Activated naive CD8-positive, alpha-beta T cell treated with anti-CD3 and anti-CD28 coated beads, Interleukin-2, amount 10 ng/mL, durations not matched to agents 7 days and 5 days (primary cell): ENCODE results near the gene MIGA2. TPM values are rescaled to one million over a fixed set of nuclear protein-coding genes. Genes with fewer than 3 reads are reported as not detected.
A peak's percentile ranks its signal among the peaks of the same experiment; 100 is the strongest.

Source experiments
- ATAC-seq: fragments of 150-1000 bp; cut with Tn5 transposase; one replicate; pipeline ENCODE4 v1.10.0; 2021; ENCODE audit warnings: low read depth, moderate library complexity
- POLR2A ChIA-PET: fragments of 350-600 bp; sonication (Branson Sonifier 250); formaldehyde crosslinking; loops from one replicate; lab custom pipeline; 2021; ENCODE audit warnings: antibody characterized with exemption; lab: Charles Lee
- DNase-seq: peaks from one replicate; pipeline ENCODE4 v3.0.0; 2021
- H3K27ac Mint-ChIP-seq: one replicate; pipeline ENCODE4 v1.8.0; 2022; ENCODE audit warnings: mild to moderate bottlenecking, mixed read lengths
- H3K27me3 Mint-ChIP-seq: one replicate; pipeline ENCODE4 v1.8.0; 2022; ENCODE audit warnings: mild to moderate bottlenecking, moderate library complexity, mixed read lengths
- H3K36me3 Mint-ChIP-seq: one replicate; pipeline ENCODE4 v1.8.0; 2021; ENCODE audit warnings: mild to moderate bottlenecking, mixed read lengths
- H3K4me1 Mint-ChIP-seq: one replicate; pipeline ENCODE4 v1.8.0; 2021; ENCODE audit warnings: mixed read lengths
- H3K4me3 Mint-ChIP-seq: one replicate; pipeline ENCODE4 v1.8.0; 2022; ENCODE audit warnings: mild to moderate bottlenecking, moderate library complexity, mixed read lengths
- H3K9me3 Mint-ChIP-seq: one replicate; pipeline ENCODE4 v1.8.0; 2021; ENCODE audit warnings: mixed read lengths
- total RNA-seq, 2 experiments: library from RNA; stranded (reverse); gene quantifications; one replicate each; pipeline ENCODE4 v1.2.3, GENCODE V29; 2021

The MIGA2 gene
- total RNA-seq, 2 experiments from 2014 or later, result 62.1 to 66.0 TPM

DNA sequence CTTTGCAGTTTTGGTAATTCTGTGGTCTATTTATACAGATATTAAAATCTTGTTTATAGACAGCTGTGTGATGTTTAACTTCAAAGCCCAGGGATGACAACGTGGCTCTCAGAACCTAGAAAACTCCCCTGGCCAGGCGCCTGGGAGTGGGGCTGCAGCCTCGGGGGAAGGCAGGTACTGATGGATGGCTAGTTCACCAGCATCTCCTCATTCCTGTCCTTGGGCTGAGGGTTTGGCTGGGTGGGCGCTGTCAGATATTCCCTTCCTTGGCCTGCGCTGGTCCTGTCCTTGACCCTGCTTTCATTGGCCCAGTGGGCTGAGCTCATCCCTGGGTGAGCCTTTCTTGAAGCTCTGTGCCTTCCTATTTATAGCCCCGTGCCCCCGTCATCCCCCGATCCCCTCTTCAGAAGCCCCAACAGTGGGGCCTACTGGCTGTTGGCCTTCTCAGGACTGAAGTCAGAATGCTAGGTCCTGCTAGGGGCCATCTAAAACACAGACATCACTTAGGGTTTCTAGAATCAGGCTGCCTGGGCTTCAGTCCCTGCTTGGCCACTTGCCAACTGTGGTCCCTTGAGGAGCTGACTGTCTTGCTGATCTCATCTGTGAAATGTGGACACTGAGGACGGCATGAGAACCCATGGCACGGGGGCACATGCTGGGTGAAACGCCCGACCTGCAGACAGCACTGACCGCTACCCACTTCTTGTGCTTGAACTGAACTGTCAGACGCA is 29.2 kb upstream of the MIGA2 start:
- H3K27ac Mint-ChIP-seq, result no peak overlapping the region
- peaks cover 2% of the 10 kb centered on the region for H3K36me3 Mint-ChIP-seq
- no peaks in the 10 kb centered on the region for H3K27me3 Mint-ChIP-seq
- no peak for DNase-seq
- no peak for ATAC-seq
- H3K4me3 Mint-ChIP-seq, result no peak overlapping the region
- peaks cover 3% of the 10 kb centered on the region for H3K4me1 Mint-ChIP-seq
- H3K9me3 Mint-ChIP-seq, result no peaks in the 10 kb centered on the region
- POLR2A ChIA-PET, result interaction anchor here (0.7 kb wide), 1 partner anchor 122 kb away, joined by 3 read pairs; no protein-coding TSS in a partner anchor

DNA sequence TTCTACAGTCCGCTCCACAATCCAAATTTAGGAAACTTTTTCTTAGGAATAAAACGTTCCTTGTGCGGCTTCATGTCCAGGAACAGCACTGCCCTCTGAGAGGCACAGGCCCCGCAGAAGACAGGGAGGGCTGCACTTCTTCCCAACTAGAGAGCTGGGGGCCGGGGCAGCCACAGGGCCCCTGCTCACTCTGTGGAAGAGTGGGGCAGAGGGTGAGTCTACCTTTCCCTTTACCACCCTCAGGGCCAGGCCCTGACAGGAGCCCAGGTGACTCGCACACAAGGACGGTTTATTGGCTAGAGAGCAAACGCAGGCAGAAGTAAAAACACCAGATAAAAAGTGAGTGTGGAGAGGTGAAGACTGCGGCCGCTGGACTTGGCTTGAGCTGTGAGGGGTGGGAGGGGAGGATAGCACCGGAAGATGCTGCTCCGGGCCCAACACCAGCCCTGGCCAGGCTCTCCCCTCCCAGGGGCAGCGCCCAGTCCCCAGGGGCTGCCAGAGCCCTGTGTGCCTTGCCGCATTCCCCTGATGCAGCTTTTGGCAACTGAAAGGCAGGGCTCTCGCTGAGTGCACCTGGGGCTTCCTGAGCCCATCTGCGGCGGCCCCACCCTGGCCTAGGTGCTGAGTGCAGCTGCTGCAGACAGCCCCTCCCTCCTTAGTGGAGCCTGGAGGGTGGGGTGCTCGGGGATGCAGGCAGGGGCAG is 28.5 kb upstream of the MIGA2 start:
- peaks cover 3% of the 10 kb centered on the region for H3K4me1 Mint-ChIP-seq
- ATAC-seq (no peak), DNase-seq (no peak)
- POLR2A ChIA-PET, result interaction anchor here (0.7 kb wide), 1 partner anchor 123 kb away, joined by 3 read pairs; no protein-coding TSS in a partner anchor
- no peak overlapping the region for H3K4me3 Mint-ChIP-seq
- no peak overlapping the region for H3K27ac Mint-ChIP-seq
- peaks cover 3% of the 10 kb centered on the region for H3K36me3 Mint-ChIP-seq
- no peaks in the 10 kb centered on the region for H3K9me3 Mint-ChIP-seq
- H3K27me3 Mint-ChIP-seq, result no peaks in the 10 kb centered on the region

DNA sequence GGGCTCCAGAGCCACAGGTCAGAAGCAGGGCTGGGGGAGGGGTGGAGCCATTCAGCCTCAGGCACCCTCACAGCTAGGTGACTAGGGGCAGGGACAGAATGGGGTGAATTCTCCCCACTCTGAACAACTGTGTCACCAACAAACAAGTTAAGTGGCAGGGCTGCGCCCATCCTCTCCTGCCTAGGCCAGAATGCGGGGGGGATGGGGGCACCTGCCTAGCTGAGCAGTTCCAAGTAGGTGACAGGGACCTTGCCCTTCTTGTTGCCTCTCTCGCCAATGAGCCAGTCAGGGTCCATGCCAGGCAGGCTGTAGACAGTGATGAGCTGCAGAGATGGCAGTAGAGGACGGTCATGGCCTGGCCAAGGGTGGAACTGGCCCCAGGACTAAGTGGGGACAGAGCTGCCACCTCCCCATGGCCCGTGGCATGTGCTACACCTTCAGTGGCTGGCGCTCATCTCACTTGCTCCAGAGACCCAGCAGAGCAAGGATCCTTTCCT is 27.9 kb upstream of the MIGA2 start:
- DNase-seq (no peak), ATAC-seq (no peak)
- POLR2A ChIA-PET, result no interaction called here
- Mint-ChIP-seq H3K27ac (no peak overlapping the region), H3K27me3 (no peaks in the 10 kb centered on the region), H3K9me3 (no peaks in the 10 kb centered on the region), H3K4me1 (peaks cover 3% of the 10 kb centered on the region), H3K36me3 (peaks cover 3% of the 10 kb centered on the region), H3K4me3 (no peak overlapping the region)

DNA sequence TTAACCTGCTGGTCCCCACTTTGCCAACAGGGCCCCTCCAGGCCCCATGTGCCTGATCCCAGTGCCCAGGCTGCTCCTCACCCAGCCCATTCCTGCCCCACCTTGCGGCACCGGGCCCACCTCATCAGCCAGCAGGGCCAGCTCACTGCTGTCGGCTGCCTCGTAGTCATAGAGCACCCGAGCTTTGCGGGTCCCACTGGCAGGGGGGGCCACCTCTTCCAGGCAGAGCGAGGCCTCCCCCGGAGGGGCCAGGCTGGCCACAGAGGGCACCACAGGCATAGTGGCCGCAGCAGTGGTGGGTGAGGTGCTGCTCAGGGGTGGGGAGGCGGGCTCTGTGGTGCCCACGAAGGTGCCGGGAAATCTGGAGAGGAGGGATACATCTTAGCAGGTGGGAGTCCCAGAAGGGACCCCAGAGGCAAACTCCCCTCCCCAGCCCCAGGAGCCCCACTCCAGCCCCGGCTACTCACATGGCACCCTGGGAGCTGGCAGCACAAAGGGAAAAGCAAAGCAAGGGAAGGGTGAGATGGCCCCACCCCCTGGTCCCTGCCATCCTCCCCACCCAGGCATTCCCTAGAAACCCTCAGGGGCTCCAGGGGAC is 27.3 kb upstream of the MIGA2 start:
- DNase-seq, result no peak
- Mint-ChIP-seq H3K4me1 (peaks cover 3% of the 10 kb centered on the region), H3K27ac (no peak overlapping the region), H3K9me3 (no peaks in the 10 kb centered on the region), H3K4me3 (no peak overlapping the region), H3K27me3 (no peaks in the 10 kb centered on the region), H3K36me3 (peaks cover 3% of the 10 kb centered on the region)
- POLR2A ChIA-PET, result no interaction called here
- no peak for ATAC-seq

DNA sequence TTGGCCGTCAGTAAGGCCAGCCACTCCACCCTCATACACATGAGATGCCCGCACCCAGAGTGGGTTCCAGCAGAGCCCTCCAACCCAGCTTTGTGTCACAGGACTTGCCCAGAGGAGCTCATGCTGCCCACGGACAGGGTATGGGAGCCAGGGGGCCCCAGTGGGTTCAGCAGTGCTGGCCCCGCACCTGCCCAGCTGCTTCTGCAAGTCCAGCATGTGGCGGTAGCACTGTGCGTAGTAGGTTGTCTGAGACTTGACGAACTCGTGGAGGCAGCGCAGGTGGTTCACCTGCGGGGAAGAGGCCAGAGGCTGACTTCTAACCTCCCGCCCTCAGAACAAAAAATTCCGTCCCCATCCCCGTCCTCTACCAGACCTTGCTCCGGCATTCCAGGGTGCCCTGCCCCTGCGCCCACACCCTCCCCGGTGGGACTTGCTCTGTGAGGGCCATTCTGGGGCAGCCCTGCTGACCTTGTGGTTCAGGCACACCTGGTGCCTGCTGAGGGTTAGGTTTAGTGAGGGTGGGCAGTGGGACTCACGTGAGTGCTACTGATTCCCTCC is 26.8 kb upstream of the MIGA2 start:
- Mint-ChIP-seq H3K27ac (no peak overlapping the region), H3K9me3 (no peaks in the 10 kb centered on the region)

DNA sequence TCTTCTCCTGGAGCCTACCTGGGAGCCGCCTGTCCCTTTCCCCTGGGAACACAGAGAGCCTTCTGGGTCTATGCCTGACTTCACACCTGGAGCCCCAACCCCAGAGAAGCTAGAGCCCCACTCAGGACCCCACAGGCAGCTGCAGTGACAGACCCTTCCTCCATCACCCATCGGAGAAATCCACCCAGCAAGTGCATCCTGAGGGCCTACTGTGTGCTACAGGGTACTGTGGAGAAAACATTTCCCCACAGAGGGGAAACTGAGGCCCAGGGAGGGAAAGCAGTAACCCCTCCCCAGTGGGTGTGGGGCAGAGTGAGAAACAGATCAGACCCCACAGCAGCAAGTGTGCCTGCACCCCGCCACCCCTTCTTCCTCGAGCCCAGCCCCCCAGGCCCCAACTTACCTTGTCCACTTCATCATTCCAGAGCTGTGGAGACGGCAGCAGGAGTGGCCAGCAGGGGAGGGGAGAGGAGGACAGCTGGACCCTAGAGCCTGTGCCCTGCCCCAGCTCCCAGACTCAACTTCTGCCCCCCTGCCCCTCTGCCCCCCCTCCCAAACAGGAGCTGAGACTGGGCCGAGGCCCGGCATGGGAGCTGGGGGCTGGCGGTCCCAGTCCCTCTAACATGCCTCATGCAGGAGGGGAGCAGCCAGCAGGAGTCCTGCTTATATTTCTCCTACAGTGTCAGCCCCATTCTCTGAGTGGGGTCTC is 26.0 kb upstream of the MIGA2 start:
- H3K4me3 Mint-ChIP-seq, result no peak overlapping the region
- H3K36me3 Mint-ChIP-seq, result peaks cover 6% of the 10 kb centered on the region
- POLR2A ChIA-PET, result no interaction called here
- no peaks in the 10 kb centered on the region for H3K27me3 Mint-ChIP-seq
- DNase-seq (no peak), ATAC-seq (no peak)
- no peak overlapping the region for H3K27ac Mint-ChIP-seq
- H3K4me1 Mint-ChIP-seq, result peaks cover 3% of the 10 kb centered on the region
- H3K9me3 Mint-ChIP-seq, result no peaks in the 10 kb centered on the region

More for the DNA sequence above, 26.8 kb upstream of the MIGA2 start:
- Mint-ChIP-seq H3K36me3 (peaks cover 6% of the 10 kb centered on the region), H3K4me1 (peaks cover 3% of the 10 kb centered on the region), H3K27me3 (no peaks in the 10 kb centered on the region), H3K4me3 (no peak overlapping the region)
- POLR2A ChIA-PET, result no interaction called here
- DNase-seq (no peak), ATAC-seq (no peak)

DNA sequence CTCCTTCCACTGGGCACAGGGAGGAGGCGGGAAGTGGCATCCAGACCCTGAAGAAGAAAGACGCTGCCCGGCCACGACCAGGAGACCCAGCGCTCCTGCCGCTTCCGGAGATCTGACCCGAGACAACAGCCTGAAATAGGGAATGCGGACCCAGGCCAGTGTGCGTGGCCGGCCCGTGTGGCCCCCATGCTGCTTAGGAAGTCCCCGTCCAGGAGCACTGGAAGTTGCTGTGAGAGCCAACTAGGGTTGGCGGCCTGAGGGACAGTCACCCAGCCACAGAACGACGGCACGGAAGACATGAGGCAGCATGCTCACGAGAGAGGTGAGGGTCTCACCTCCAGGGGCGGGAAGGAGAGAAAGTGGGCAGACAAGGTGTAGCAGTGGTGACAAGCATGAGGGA is 25.3 kb upstream of the MIGA2 start:
- ATAC-seq, result no peak
- H3K4me1 Mint-ChIP-seq, result peaks cover 3% of the 10 kb centered on the region
- no peak overlapping the region for H3K4me3 Mint-ChIP-seq
- H3K36me3 Mint-ChIP-seq, result peaks cover 6% of the 10 kb centered on the region
- H3K27me3 Mint-ChIP-seq, result no peaks in the 10 kb centered on the region
- H3K27ac Mint-ChIP-seq, result no peak overlapping the region
- POLR2A ChIA-PET, result no interaction called here
- no peaks in the 10 kb centered on the region for H3K9me3 Mint-ChIP-seq
- DNase-seq, result no peak

DNA sequence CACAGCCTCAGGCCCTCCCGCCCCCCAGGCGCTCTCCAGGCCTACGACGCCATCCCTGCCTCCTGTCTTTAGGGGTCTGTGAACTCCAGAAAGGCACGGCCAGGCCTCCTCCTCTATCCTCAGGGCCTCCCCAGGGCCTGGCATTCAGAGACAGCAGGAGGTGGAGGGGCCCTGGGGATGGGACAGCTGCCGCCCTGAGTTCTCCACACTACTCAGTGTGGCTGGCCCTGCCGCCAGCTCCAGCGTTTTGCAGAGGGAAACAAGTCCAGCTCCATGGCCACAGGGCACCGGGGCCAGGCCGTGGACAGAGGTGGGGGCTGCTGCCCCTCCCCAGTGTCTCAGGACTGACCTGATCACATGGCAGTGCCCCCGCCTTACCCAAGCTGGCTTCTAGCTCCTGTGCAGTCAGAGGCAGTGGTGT is 24.7 kb upstream of the MIGA2 start:
- no peak for DNase-seq
- H3K27ac Mint-ChIP-seq, result no peak overlapping the region
- no peaks in the 10 kb centered on the region for H3K27me3 Mint-ChIP-seq
- no peak overlapping the region for H3K4me3 Mint-ChIP-seq
- POLR2A ChIA-PET, result no interaction called here
- H3K9me3 Mint-ChIP-seq, result no peaks in the 10 kb centered on the region
- no peak for ATAC-seq
- no peaks in the 10 kb centered on the region for H3K4me1 Mint-ChIP-seq
- H3K36me3 Mint-ChIP-seq, result peaks cover 4% of the 10 kb centered on the region

DNA sequence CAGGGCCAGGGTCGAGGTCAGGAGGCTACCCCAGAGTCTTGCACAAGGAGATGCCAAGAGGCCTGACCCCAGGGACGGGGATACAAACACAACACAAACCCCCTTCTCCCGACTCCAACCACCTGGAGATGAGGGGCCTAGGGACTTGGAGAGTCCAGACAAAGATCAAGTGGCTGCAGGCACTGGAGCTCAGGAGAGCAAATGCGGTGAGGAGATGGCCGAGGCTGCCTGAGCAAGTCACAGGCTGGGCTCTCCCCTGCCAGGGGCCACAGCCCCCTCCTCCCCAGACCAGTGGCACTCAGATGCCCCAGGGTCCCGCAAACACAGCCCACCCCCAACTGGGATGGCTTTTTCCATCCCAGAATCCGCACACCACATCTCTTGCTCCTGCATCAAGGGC is 24.1 kb upstream of the MIGA2 start:
- Mint-ChIP-seq H3K27ac (no peak overlapping the region), H3K9me3 (no peaks in the 10 kb centered on the region), H3K4me3 (no peak overlapping the region), H3K4me1 (no peaks in the 10 kb centered on the region), H3K36me3 (peaks cover 4% of the 10 kb centered on the region), H3K27me3 (no peaks in the 10 kb centered on the region)
- POLR2A ChIA-PET, result interaction anchor here (0.6 kb wide), 1 partner anchor 11 kb away, joined by 6 read pairs; no protein-coding TSS in a partner anchor
- ATAC-seq (no peak), DNase-seq (no peak)

DNA sequence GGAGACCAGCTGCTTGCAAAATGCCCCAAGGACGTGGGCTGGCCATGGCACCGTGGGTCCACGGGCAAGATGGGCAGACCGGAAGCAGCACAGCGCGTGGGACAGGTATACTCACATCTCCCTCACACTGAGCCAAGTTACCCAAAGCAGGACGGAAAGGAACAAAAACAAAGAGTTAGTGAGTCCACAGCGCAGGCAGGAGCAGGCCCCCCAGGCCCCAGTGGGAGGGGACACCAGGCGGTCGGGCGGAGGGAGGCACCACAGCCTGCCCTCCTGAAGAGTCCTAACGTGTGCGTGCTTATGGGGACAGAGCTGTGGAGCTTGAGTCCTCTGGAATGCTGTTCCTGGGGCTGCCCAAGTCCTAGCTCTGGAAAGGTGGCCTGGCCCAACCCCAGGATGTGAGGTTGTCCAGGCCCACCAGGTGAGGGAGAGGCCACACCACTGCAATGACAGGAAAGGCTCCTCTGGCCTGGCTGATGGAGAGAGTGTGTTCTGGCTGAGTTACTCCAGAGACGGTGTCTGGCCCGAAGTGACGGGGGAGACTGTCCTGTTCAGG is 23.5 kb upstream of the MIGA2 start:
- ATAC-seq (no peak), DNase-seq (no peak)
- POLR2A ChIA-PET, result interaction anchor here (0.6 kb wide), 1 partner anchor 11 kb away, joined by 6 read pairs; no protein-coding TSS in a partner anchor
- H3K36me3 Mint-ChIP-seq, result peaks cover 4% of the 10 kb centered on the region
- H3K4me3 Mint-ChIP-seq, result no peak overlapping the region
- no peak overlapping the region for H3K27ac Mint-ChIP-seq
- H3K4me1 Mint-ChIP-seq, result no peaks in the 10 kb centered on the region
- no peaks in the 10 kb centered on the region for H3K27me3 Mint-ChIP-seq
- no peaks in the 10 kb centered on the region for H3K9me3 Mint-ChIP-seq

DNA sequence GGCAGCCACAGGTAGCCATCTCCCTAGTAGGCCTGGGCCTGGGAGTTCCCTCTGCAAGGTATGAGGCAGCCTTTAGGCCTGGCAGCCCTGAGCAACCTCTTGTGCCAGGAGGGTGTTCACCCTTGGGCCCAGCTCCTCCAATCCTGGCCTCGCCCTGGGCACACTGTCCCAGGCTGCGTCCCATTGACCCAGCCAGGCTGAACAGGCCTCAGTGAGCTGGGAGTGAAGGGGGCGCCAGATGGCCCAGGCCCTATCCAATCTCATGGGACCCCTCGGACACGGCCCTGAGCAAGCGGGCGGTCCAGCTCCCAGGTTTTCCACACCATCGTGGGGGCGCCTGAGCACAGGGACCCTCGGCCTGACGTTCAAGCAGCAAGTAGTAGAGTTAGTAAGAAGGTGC is 22.8 kb upstream of the MIGA2 start:
- POLR2A ChIA-PET, result no interaction called here
- no peak for ATAC-seq
- H3K4me1 Mint-ChIP-seq, result no peaks in the 10 kb centered on the region
- peak overlapping the region; percentile 45 for H3K27ac Mint-ChIP-seq
- DNase-seq, result no peak
- peaks cover 4% of the 10 kb centered on the region for H3K36me3 Mint-ChIP-seq
- H3K27me3 Mint-ChIP-seq, result no peaks in the 10 kb centered on the region
- no peaks in the 10 kb centered on the region for H3K9me3 Mint-ChIP-seq
- H3K4me3 Mint-ChIP-seq, result no peak overlapping the region

DNA sequence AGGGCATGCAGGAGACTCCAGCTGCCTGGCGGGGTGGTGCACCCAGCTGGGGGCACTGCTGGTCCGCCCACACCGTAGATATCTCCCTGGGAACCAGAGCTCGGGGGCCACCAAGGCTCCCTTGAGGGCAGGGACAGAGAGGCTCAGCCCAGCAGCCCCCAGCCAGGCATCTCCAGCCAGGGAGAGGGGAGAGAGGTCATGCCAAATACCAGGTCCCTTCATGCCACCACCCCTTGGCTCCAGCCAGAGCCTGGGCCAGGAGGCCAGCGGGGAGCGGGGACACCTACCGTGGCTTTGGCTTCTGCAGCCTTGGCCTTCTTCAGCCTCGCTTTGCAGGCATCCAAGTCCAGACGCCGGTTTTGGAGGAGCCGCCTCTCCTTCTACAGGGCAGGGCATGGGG is 22.3 kb upstream of the MIGA2 start:
- H3K9me3 Mint-ChIP-seq, result no peaks in the 10 kb centered on the region
- no peaks in the 10 kb centered on the region for H3K4me1 Mint-ChIP-seq
- ATAC-seq (no peak), DNase-seq (no peak)
- H3K27ac Mint-ChIP-seq, result no peak overlapping the region
- POLR2A ChIA-PET, result no interaction called here
- H3K27me3 Mint-ChIP-seq, result no peaks in the 10 kb centered on the region
- H3K4me3 Mint-ChIP-seq, result no peak overlapping the region
- peaks cover 4% of the 10 kb centered on the region for H3K36me3 Mint-ChIP-seq
